HG03045 (cell line): Measurements from ENCODE around the gene FYN.

Experiments
- ATAC-seq: cut with Tn5 transposase; IDR thresholded peaks from one replicate; pipeline ENCODE4 v1.9.1; 2021; ENCODE audit warnings: mild to moderate bottlenecking, moderate library complexity; ENCODE audit not compliant: unreplicated experiment

FYN gene

DNA sequence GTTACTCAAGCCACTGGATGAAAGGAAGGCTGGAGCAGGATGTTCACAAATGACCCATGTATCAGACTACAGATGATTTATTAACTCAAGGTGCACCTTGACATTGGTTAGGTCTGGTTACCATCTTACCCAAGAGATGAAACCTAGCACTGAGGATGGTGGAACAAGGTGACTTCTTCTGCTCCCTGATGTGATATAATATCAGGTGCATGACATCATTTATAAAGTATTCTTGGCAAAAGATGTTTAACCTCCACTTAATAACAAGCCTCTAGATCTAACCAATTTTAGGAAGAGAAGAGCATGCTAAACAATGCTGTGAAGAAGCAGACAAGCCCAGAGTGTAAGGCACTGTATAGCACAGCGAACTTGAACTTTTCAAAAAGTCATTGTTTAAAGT, 100.9 kb downstream of the FYN start:
- no peak for ATAC-seq

DNA sequence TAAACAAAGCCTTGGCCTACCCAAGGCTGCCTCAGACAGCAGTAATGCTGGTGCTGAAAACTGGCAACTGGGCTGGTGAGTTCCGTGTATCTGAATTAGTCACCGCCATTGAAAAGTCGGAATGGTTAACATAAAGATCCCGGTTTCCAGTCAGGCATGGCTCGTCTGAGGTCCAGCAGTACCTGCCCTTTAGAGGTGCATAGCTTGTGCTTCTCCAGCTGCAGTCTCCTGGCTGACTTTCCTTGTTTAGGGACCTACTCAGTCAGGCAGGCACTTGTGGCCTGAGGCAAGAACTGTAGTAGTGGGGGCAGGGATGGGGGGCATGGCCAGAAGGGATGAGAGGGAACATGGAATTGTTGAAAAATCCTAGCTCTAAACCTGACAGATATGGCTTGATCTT, 101.6 kb downstream of the FYN start:
- ATAC-seq: no peak

- ATAC-seq: no peak
Observed at GRCh38 chr6:111771094-111771432, 102.2 kb downstream of the FYN start.

DNA sequence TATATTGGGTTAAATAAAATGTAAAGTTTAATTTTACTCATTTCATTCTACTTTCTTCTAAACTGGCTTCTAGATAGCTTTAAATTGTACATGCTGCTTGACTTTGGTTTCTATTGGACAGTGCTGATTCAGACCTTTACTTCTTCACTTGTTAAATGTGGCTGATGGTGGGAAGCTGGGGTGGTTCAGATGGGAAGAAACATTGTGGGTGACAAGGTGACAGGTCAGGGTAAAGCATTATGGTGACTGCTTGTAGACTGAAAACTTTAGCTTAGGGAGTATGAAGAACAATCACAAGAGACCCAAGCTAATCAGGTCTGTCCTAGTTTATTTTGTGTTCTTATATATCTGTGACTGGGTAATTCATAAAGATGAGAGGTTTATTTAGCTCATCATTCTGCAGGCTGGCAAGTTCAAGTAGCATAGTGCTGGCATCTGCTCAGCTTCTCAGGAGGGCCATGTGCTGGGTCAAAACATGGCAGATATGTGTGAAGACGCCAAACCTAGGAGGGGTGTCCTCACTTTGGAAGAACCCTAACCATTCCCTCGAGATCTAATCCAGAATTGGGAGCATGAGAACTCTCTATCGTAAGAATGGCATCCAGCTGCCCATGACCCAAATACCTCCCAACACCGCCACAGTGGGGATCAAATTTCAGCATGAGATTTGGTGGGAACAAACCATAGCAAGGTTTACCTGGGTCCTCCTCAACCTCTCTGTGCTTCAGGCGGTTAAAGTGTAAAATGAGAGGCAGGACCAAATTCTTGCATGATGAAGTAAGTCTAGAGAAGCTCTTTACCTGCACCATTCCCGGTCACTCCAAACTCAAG, 102.8 kb downstream of the FYN start:
- no peak for ATAC-seq

DNA sequence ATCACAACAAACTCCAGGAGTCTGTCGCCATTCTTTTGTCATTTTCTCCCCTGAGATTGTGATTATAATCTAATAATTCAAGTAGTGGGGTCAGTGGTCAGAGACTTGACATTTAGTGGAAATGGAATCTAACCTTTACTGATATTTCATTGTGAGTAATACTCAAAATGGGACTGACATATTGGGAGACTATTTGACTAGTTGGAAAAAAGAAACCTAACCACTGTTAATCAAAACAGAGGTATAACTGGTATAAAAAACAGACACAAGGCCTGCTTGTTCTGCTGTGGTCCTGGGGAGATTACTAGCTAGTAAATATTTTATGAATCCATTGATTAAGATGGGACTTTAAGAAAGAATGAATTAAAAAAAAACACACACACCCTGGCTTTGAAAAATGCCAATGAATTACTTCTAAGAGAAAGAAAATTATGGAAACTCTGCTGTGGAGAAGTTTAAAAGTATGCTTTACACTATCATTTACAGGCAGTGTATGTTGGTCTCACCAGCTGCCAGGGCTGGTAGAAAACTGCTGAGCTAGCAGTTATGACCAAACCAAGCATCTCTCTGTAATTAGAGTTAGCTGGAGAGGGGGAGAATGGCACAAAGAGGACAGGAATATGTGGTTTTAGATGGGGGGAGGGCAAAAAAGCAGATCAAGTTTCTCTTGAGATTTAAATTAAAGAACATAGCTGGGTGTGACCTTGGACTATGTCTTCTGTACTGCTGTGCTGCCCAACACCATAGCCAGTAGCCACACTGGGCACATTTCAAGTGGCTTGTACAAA, 103.7 kb downstream of the FYN start:
- ATAC-seq: no peak

GRCh38 chr6:111768431-111768770, 104.9 kb downstream of the FYN start:
- no peak for ATAC-seq

DNA sequence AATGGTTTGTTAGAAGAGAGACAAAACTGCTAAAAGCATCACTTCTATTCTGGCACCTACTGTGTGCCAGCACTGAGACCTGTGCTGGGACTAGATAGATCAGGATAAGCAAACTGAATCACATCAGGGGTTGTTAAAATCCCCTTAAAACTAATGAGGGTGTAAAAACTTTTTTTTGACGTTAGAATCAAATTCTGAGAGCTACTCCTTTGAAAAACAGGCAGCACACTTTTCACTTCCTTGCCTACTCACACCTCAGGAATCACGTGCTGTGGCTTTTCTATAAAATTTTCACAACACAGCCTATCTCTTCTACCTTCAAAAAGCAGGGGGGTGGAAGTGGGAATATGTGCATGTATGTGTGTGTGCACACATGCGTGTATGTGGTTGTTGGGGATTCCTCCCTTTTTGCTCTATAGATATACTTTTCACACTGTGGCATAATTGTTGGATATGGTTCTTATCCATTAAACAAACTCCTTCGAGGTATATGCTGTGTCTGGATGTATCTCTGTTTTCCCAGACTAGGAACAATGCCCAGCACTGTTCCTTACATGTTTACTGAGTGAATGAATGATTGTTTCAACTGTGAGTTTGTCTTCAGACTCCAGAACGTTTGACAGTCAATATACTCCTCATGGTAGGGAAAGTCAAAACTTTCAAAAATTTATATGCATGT, 105.4 kb downstream of the FYN start:
- ATAC-seq: no peak

GRCh38 chr6:111766201-111766857, 106.9 kb downstream of the FYN start:
- ATAC-seq: no peak

GRCh38 chr6:111765763-111766162, 107.5 kb downstream of the FYN start:
- ATAC-seq: no peak

- peak; percentile 81 for ATAC-seq
Observed at GRCh38 chr6:111764238-111765175, 108.7 kb downstream of the FYN start.

- ATAC-seq: no peak
Observed at GRCh38 chr6:111763381-111763780, 109.9 kb downstream of the FYN start.

GRCh38 chr6:111761783-111762312, 111.4 kb downstream of the FYN start:
- no peak for ATAC-seq

DNA sequence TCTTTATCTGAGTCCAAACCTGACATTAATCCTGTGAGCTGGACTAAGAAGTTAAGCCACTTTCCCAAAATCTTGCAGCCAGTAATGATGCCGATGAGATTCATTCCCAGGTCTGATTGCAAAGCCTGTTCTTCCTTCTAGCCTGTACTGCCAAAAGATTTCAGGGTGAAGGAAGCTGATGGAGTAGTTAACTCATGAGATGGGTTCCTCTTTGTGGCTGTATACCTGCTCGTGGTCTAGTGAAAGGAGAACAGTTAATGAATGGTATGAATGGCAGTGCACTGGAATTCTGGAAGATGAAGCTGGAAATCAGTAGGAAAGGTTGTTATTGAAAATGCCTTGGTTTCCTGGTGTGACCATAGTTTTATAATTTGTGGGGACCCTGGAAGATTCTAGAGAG, 112.0 kb downstream of the FYN start:
- ATAC-seq: no peak

DNA sequence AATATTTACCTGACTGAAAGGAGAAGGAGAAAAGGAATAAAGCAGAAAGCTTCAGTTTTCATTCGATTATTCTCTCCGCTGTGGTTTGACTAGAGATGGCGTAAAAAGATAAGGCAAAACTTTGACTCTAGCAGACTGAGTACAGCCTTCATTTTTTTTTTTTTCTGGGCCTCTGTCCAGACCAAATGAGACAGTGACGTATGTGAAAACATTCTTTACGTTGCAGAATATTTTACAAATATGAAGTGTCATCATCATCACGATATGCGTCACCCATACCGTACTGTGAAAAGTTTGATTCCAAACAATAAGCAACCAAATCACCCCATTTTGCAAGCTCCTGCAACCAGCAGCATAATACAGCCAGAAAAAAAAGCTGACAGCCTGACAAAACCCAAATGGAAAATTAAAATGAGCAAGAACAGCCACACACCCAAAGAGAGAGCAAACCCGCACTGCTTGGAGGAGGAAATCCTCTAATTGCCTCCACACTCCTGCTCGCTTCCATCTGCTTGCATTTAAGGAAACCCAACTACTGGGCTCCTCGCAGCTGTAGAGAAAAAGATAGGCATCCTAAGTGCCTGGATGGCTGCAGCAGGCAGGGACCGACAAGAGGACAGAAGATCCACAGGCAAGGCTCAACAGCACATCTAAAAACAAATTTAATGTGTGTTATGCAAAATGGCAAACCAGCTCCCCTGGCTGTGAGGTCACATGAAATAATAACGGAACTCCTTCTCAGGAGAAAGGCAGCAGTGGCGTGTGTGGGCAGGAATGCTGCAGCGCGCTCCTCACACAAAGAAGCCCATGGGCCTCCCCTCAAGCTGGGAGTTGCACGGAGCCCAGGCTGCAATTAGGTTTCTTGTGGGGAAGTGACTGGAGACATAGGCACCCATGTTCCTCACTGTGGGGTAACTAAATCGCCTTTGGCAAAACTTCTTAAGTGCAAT, 113.1 kb downstream of the FYN start:
- ATAC-seq: no peak

DNA sequence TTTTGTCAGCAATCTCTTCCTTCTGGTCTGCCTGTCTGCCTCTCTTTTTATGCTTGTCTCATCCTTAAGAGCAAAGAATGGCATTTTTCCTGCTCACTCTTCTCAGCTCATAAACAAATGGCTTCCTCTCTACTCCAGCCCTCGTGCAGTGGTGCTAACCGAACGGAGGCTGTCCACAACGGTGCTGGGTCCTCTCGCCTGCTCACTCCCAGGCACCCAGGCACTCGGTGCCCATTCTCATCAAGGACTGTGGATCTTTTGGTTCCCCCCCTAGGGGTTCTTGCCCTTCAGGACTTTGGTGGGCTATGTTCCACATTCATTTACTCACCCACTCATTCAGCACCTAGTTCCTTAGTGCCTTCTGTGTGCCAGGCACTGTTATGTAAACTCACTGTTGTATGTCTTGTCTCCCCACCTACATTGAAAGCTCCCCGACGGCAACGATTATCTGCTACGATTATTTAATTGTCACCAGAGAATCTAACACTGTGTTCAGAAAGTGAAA, 113.9 kb downstream of the FYN start:
- ATAC-seq: no peak

GRCh38 chr6:111758608-111759329, 114.5 kb downstream of the FYN start:
- no peak for ATAC-seq

GRCh38 chr6:111757342-111757741, 115.9 kb downstream of the FYN start:
- ATAC-seq: no peak

DNA sequence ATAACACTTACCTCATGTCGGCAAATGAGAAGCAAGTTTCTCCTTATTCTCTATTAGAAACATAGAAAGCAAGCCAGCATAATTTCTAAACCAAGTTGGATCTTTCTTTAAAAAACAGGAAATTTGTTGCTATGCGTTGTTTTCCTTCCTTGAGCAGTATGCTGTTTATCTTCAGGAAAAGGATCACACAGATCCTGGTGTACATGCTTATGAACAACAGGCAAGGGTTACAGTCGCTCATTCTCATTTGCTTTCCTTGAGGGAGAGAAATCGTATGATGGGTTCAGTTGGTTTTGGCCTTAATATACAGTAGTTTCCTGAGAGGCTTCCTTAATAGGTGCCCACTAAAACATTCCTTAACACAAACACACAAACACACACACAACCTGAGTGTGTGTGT, 118.8 kb downstream of the FYN start:
- no peak for ATAC-seq
